ENCODE results near the gene RERE.

The RERE gene

GRCh38 chr1:8481650-8482380 lies 335.6 kb downstream of the RERE start:
- peaks cover 5% of the 10 kb centered on the region for H3K36me3 Mint-ChIP-seq (ENCODE audit: insufficient read depth)
- no peaks in the 10 kb centered on the region for H3K27me3 Mint-ChIP-seq
- H3K4me1 Mint-ChIP-seq = peaks cover 11% of the 10 kb centered on the region
- H3K4me3 Mint-ChIP-seq = no peak overlapping the region
- no peak overlapping the region for H3K27ac Mint-ChIP-seq (ENCODE audit: low read depth)
- DNase-seq (ENCODE audit: low spot score in 2 of 2) = no peak
- no peaks in the 10 kb centered on the region for H3K9me3 Mint-ChIP-seq
- ATAC-seq (replicated peaks; ENCODE audit: extremely low read depth, poor library complexity, severe bottlenecking) = no peak

DNA sequence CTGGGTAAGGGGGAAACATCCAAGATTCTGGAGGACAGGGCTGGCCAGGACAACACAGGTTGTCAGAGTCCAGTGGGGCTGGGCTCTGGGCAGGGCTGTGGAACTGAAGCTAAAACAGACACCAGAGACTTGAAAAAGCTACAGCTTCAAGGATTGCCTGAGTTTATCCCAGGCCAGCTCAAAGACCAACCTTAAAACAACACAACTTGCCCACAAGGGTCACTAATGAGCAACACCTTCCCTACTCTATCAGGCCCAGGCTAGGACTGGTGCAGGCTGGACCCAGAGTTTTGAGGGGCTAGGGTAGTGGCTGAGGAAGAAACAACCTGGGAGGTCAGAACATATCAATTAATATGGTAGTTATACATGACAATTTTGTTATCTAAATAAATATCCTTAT lies 338.9 kb downstream of the RERE start:
- DNase-seq (ENCODE audit: low spot score in 2 of 2) (no peak), ATAC-seq (replicated peaks; ENCODE audit: extremely low read depth, poor library complexity, severe bottlenecking) (no peak)
- Mint-ChIP-seq H3K4me3 (no peak overlapping the region), H3K4me1 (peaks cover 22% of the 10 kb centered on the region), H3K9me3 (no peaks in the 10 kb centered on the region), H3K27me3 (no peaks in the 10 kb centered on the region), H3K27ac (ENCODE audit: low read depth) (peak overlapping the region; percentile 42), H3K36me3 (ENCODE audit: insufficient read depth) (peaks cover 1% of the 10 kb centered on the region)

- H3K27me3 Mint-ChIP-seq = no peaks in the 10 kb centered on the region
- H3K4me1 Mint-ChIP-seq = peaks cover 28% of the 10 kb centered on the region
- no peaks in the 10 kb centered on the region for H3K36me3 Mint-ChIP-seq (ENCODE audit: insufficient read depth)
- ATAC-seq (replicated peaks; ENCODE audit: extremely low read depth, poor library complexity, severe bottlenecking) (no peak), DNase-seq (ENCODE audit: low spot score in 2 of 2) (no peak)
- no peak overlapping the region for H3K4me3 Mint-ChIP-seq
- H3K27ac Mint-ChIP-seq (ENCODE audit: low read depth) = peak overlapping the region; percentile 42
- H3K9me3 Mint-ChIP-seq = no peaks in the 10 kb centered on the region
Measured at GRCh38 chr1:8477983-8478362, 339.5 kb downstream of the RERE start.

DNA sequence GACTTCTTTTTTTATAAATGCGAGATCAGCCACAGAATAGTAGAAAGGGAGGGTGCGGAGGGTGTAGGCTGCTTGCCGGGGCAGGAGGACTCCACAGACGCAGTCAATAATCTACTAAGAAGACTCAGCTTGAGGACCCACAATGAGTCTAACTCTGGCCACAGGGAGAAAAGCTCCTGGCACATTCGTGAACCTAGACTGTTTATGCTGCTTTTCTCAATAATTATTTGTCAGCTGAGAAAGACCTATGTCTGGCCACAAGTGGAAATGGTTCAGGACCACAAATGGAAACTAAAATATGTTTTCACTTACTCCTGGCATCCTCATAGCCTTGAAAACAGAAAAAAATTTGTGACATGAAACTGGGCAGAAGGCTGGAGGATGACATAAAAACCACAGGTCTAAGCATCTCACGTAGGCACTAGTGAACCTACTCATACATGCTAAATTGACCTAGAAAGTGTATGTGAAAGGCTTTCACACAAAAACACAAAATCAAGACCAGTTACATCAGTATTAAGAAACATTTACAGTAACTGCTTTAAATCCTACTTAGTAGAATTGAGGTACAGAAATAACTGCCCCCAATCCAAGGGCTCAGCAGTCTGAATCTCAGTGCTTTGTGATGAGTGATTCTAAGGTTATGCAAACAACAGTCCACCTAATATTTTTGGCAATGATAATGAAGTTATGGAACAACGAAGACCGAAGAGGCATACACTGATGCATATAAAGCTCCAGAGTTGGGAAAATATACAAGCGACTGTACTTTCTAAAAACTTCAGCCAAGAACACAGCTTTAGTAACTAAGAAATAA lies 340.1 kb downstream of the RERE start:
- Mint-ChIP-seq H3K27me3 (no peaks in the 10 kb centered on the region), H3K9me3 (no peaks in the 10 kb centered on the region), H3K4me1 (peaks cover 33% of the 10 kb centered on the region), H3K4me3 (no peak overlapping the region), H3K27ac (ENCODE audit: low read depth) (peak overlapping the region; percentile 42), H3K36me3 (ENCODE audit: insufficient read depth) (peaks cover 2% of the 10 kb centered on the region)
- DNase-seq (ENCODE audit: low spot score in 2 of 2) (no peak), ATAC-seq (replicated peaks; ENCODE audit: extremely low read depth, poor library complexity, severe bottlenecking) (no peak)

DNA sequence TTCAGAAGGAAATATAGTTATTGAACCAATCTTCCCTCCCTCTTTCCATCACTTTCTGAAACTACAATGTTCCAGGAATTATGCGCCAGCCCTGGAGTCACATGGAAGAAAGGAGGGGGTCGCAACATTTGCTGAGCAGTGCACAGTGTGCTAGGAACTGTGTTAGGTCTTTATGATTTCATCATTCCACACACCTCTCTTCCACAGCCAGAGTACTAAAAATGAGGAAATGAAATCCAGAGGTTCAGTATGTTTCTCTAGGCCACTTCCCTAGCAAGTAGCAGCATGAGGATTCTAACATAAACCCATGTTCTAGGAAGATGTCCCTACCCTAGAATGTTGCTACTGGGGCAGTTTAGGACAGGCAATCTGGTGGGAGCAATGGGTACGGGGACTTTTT lies 341.4 kb downstream of the RERE start:
- no peak overlapping the region for H3K4me3 Mint-ChIP-seq
- no peak overlapping the region for H3K27ac Mint-ChIP-seq (ENCODE audit: low read depth)
- H3K4me1 Mint-ChIP-seq = peaks cover 33% of the 10 kb centered on the region
- ATAC-seq (replicated peaks; ENCODE audit: extremely low read depth, poor library complexity, severe bottlenecking) (no peak), DNase-seq (ENCODE audit: low spot score in 2 of 2) (no peak)
- H3K36me3 Mint-ChIP-seq (ENCODE audit: insufficient read depth) = peaks cover 3% of the 10 kb centered on the region
- no peaks in the 10 kb centered on the region for H3K27me3 Mint-ChIP-seq
- H3K9me3 Mint-ChIP-seq = no peaks in the 10 kb centered on the region

DNA sequence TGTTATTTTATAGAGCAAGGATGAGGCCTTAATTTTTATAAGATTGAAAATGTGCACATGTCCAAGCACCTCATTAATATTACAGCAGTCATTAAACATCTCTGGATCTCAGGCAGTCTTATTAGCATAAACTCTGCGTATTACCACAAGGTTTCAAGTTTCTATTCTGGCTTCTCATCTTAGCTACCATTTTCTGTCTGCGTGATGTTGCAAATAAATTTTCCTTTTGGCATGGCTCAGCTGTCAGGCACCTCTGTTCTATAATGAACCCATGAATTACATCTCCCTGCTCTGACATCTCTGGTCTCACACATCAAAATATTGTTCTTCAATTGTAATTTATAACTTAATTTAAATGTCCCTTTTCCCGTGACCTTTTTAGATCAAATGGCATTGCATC lies 343.1 kb downstream of the RERE start:
- H3K27me3 Mint-ChIP-seq = no peaks in the 10 kb centered on the region
- no peaks in the 10 kb centered on the region for H3K9me3 Mint-ChIP-seq
- H3K4me1 Mint-ChIP-seq = peaks cover 33% of the 10 kb centered on the region
- ATAC-seq (replicated peaks; ENCODE audit: extremely low read depth, poor library complexity, severe bottlenecking) (no peak), DNase-seq (ENCODE audit: low spot score in 2 of 2) (no peak)
- H3K4me3 Mint-ChIP-seq = no peak overlapping the region
- H3K27ac Mint-ChIP-seq (ENCODE audit: low read depth) = no peak overlapping the region
- peaks cover 5% of the 10 kb centered on the region for H3K36me3 Mint-ChIP-seq (ENCODE audit: insufficient read depth)

DNA sequence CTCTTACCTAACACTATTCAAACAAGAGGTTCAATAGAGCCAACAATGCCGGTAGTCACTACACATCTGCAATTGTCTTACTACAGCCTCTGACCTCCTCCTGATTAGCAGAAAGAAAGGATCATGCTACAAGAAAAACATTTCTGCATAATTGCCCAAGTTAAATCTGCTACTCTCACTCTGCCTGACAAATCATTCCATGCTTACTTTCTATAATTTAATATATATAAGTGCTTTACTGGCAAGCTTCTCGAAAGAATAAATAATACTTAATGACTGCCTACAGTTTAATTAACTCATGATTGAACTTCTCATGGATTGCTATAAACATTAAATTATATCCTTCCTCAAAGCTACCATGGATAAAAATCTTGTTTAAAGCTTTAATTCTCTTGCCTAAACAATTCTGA lies 343.5 kb downstream of the RERE start:
- Mint-ChIP-seq H3K9me3 (no peaks in the 10 kb centered on the region), H3K36me3 (ENCODE audit: insufficient read depth) (peaks cover 5% of the 10 kb centered on the region), H3K27me3 (no peaks in the 10 kb centered on the region), H3K27ac (ENCODE audit: low read depth) (peak overlapping the region; percentile 49), H3K4me3 (peak overlapping the region; percentile 23), H3K4me1 (peaks cover 33% of the 10 kb centered on the region)
- ATAC-seq (replicated peaks; ENCODE audit: extremely low read depth, poor library complexity, severe bottlenecking) = no peak
- DNase-seq (ENCODE audit: low spot score in 2 of 2) = no peak

- H3K9me3 Mint-ChIP-seq = no peaks in the 10 kb centered on the region
- DNase-seq (ENCODE audit: low spot score in 2 of 2) (peak in 1 of 2 donors; percentile 14), ATAC-seq (replicated peaks; ENCODE audit: extremely low read depth, poor library complexity, severe bottlenecking) (peak; percentile 76)
- H3K27ac Mint-ChIP-seq (ENCODE audit: low read depth) = peak overlapping the region; percentile 49
- H3K27me3 Mint-ChIP-seq = no peaks in the 10 kb centered on the region
- H3K4me1 Mint-ChIP-seq = peaks cover 32% of the 10 kb centered on the region
- peak overlapping the region; percentile 23 for H3K4me3 Mint-ChIP-seq
- peaks cover 5% of the 10 kb centered on the region for H3K36me3 Mint-ChIP-seq (ENCODE audit: insufficient read depth)
Measured at GRCh38 chr1:8473121-8473875, 344.1 kb downstream of the RERE start.

DNA sequence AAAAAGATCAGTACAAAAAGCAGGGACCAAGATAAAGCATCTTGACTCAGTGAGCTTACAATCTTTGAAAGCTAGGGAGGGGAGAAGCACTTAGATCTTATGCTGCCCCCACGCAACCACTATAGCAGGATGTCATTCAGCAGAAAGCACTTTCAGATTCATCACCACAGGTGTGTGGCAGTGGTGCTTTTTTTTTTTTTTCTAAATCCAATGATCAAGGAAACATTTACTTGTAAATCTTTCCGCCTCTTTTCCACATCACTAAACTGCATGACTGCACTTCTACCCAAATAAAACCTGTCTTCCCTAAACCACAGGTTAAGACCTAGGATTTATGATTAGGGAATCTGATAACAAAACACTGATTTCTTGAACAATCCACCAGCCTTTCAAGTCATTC lies 344.8 kb downstream of the RERE start:
- H3K36me3 Mint-ChIP-seq (ENCODE audit: insufficient read depth) = peaks cover 5% of the 10 kb centered on the region
- no peaks in the 10 kb centered on the region for H3K9me3 Mint-ChIP-seq
- no peaks in the 10 kb centered on the region for H3K27me3 Mint-ChIP-seq
- no peak overlapping the region for H3K27ac Mint-ChIP-seq (ENCODE audit: low read depth)
- DNase-seq (ENCODE audit: low spot score in 2 of 2) (no peak), ATAC-seq (replicated peaks; ENCODE audit: extremely low read depth, poor library complexity, severe bottlenecking) (peak; percentile 63)
- no peak overlapping the region for H3K4me3 Mint-ChIP-seq
- peaks cover 25% of the 10 kb centered on the region for H3K4me1 Mint-ChIP-seq

DNA sequence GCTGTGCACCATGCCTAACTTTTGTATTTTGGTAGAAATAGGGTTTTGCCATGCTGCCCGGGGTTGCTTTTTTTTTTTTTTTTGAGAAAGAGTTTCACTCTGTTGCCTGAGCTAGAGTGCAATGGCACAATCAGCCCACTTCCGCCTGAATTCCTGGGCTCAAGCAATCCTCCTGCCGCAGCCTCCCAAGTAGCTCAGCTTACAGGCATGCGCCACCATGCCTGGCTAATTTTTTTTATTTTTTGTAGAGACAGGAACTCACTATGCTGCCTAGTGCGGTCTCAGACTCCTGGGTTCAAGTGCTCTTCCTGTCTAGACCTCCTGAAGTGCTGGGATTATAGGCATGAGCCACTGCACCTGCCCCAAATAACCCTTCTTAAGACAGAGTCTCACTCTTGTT lies 346.0 kb downstream of the RERE start:
- no peak overlapping the region for H3K4me3 Mint-ChIP-seq
- peaks cover 5% of the 10 kb centered on the region for H3K36me3 Mint-ChIP-seq (ENCODE audit: insufficient read depth)
- no peaks in the 10 kb centered on the region for H3K27me3 Mint-ChIP-seq
- no peak for DNase-seq (ENCODE audit: low spot score in 2 of 2)
- H3K27ac Mint-ChIP-seq (ENCODE audit: low read depth) = no peak overlapping the region
- peaks cover 20% of the 10 kb centered on the region for H3K4me1 Mint-ChIP-seq
- no peak for ATAC-seq (replicated peaks; ENCODE audit: extremely low read depth, poor library complexity, severe bottlenecking)
- no peaks in the 10 kb centered on the region for H3K9me3 Mint-ChIP-seq

GRCh38 chr1:8468751-8469150 lies 348.7 kb downstream of the RERE start:
- no peak for DNase-seq (ENCODE audit: low spot score in 2 of 2)
- no peak overlapping the region for H3K27ac Mint-ChIP-seq (ENCODE audit: low read depth)
- peaks cover 5% of the 10 kb centered on the region for H3K36me3 Mint-ChIP-seq (ENCODE audit: insufficient read depth)
- no peak overlapping the region for H3K4me3 Mint-ChIP-seq
- peaks cover 16% of the 10 kb centered on the region for H3K4me1 Mint-ChIP-seq
- H3K9me3 Mint-ChIP-seq = no peaks in the 10 kb centered on the region
- no peak for ATAC-seq (replicated peaks; ENCODE audit: extremely low read depth, poor library complexity, severe bottlenecking)
- H3K27me3 Mint-ChIP-seq = no peaks in the 10 kb centered on the region

GRCh38 chr1:8467308-8467707 lies 350.1 kb downstream of the RERE start:
- H3K27me3 Mint-ChIP-seq = no peaks in the 10 kb centered on the region
- DNase-seq (ENCODE audit: low spot score in 2 of 2) (no peak), ATAC-seq (replicated peaks; ENCODE audit: extremely low read depth, poor library complexity, severe bottlenecking) (no peak)
- no peaks in the 10 kb centered on the region for H3K9me3 Mint-ChIP-seq
- H3K36me3 Mint-ChIP-seq (ENCODE audit: insufficient read depth) = peaks cover 3% of the 10 kb centered on the region
- no peak overlapping the region for H3K27ac Mint-ChIP-seq (ENCODE audit: low read depth)
- peaks cover 12% of the 10 kb centered on the region for H3K4me1 Mint-ChIP-seq
- H3K4me3 Mint-ChIP-seq = no peak overlapping the region

Measured in central memory CD8-positive, alpha-beta T cell (primary cell).